GM23338 (cell line): ENCODE results near the gene MAST2. TPM values are rescaled to one million over a fixed set of nuclear protein-coding genes. Genes with fewer than 3 reads are reported as not detected.

Experiments
- ATAC-seq: fragments of 200-7000 bp; cut with Tn5 transposase; 3 replicates; pipeline ENCODE4 v1.9.1; 2020
- DNase-seq: peaks from one replicate; pipeline ENCODE4 v3.0.0-alpha.2; 2015; ENCODE audit warnings: low spot score
- H2AFZ ChIP-seq: fragments of 200-600 bp; sonication (generic); 2 replicates; pipeline ENCODE4 v1.8.0; 2016; ENCODE audit warnings: antibody characterized with exemption, mild to moderate bottlenecking, moderate library complexity
- H3F3A ChIP-seq: fragments of 200-600 bp; sonication (generic); replicated peaks from 2 replicates; pipeline ENCODE4 v1.8.0; 2017; ENCODE audit warnings: antibody characterized with exemption, mixed run types, low read depth
- H3K27ac ChIP-seq: fragments of 200-600 bp; sonication (generic); 2 replicates; pipeline ENCODE4 v1.6.1; 2016; ENCODE audit warnings: low read depth
- H3K27me3 ChIP-seq: fragments of 200-600 bp; sonication (generic); 2 replicates; pipeline ENCODE4 v1.8.0; 2016; ENCODE audit warnings: mild to moderate bottlenecking, mixed run types, moderate library complexity; ENCODE audit not compliant: insufficient read depth
- H3K36me3 ChIP-seq: fragments of 200-600 bp; sonication (generic); 2 replicates; pipeline ENCODE4 v1.8.0; 2016; ENCODE audit warnings: mild to moderate bottlenecking; ENCODE audit not compliant: insufficient read depth
- H3K4me1 ChIP-seq: fragments of 200-600 bp; sonication (generic); 2 replicates; pipeline ENCODE4 v1.8.0; 2016; ENCODE audit warnings: mild to moderate bottlenecking, moderate library complexity; ENCODE audit not compliant: insufficient read depth
- H3K4me2 ChIP-seq: fragments of 200-600 bp; sonication (generic); 2 replicates; pipeline ENCODE4 v1.7.1; 2017; ENCODE audit warnings: mixed run types
- H3K4me3 ChIP-seq: fragments of 200-600 bp; sonication (generic); 2 replicates; pipeline ENCODE4 v1.6.1; 2016; ENCODE audit warnings: mixed run types
- H3K79me2 ChIP-seq: fragments of 200-600 bp; sonication (generic); replicated peaks from 2 replicates; pipeline ENCODE4 v1.8.0; 2017; ENCODE audit warnings: mild to moderate bottlenecking; ENCODE audit not compliant: insufficient read depth
- H3K9me2 ChIP-seq: fragments of 200-600 bp; sonication (generic); 2 replicates; pipeline ENCODE4 v1.8.0; 2017; ENCODE audit not compliant: insufficient read depth
- H4K20me1 ChIP-seq: fragments of 200-600 bp; sonication (generic); replicated peaks from 2 replicates; pipeline ENCODE4 v1.8.0; 2017; ENCODE audit warnings: mild to moderate bottlenecking; ENCODE audit not compliant: insufficient read depth
- H3K27ac Mint-ChIP-seq: 2 replicates; pipeline ENCODE4 v1.8.0; 2020; ENCODE audit warnings: inconsistent platforms, mild to moderate bottlenecking, moderate library complexity, mixed read lengths
- H3K27me3 Mint-ChIP-seq: 3 replicates; pipeline ENCODE4 v1.8.0; 2022; ENCODE audit warnings: low read depth, mild to moderate bottlenecking, moderate library complexity, mixed read lengths, inconsistent platforms; ENCODE audit not compliant: insufficient read depth, poor library complexity
- H3K36me3 Mint-ChIP-seq: 3 replicates; pipeline ENCODE4 v1.8.0; 2021; ENCODE audit warnings: low read depth, mild to moderate bottlenecking, inconsistent platforms, moderate library complexity, mixed read lengths
- H3K4me1 Mint-ChIP-seq: 3 replicates; pipeline ENCODE4 v1.8.0; 2020; ENCODE audit warnings: mild to moderate bottlenecking, inconsistent platforms, mixed read lengths
- H3K4me3 Mint-ChIP-seq: 3 replicates; pipeline ENCODE4 v1.8.0; 2021; ENCODE audit warnings: moderate library complexity, mild to moderate bottlenecking, inconsistent platforms, mixed read lengths
- H3K9me3 Mint-ChIP-seq: 3 replicates; pipeline ENCODE4 v1.8.0; 2020; ENCODE audit warnings: moderate library complexity, mild to moderate bottlenecking, inconsistent platforms, mixed read lengths
- CREB1 ChIP-seq: fragments of 250-450 bp; sonication (Bioruptor Pico); IDR thresholded peaks from 2 replicates; pipeline ENCODE4 v1.5.0; 2020; ENCODE audit warnings: low read depth, mild to moderate bottlenecking, moderate library complexity
- CTCF ChIP-seq, 2 experiments: fragments of 200-600 bp in 1 of 2; sonication (generic) in 1 of 2; conservative IDR thresholded peaks; 2 replicates each; pipeline versions ENCODE4 v1.5.1 to v1.6.1; 2016 to 2017; ENCODE audit warnings: antibody characterized with exemption in 2 of 2, low read depth in 2 of 2, mild to moderate bottlenecking in 2 of 2, moderate library complexity in 1 of 2
- ETS1 ChIP-seq: IDR thresholded peaks from 2 replicates; pipeline ENCODE4 v1.6.1; 2016; ENCODE audit warnings: antibody characterized with exemption
- EZH2 ChIP-seq: fragments of 200-600 bp; sonication (generic); IDR thresholded peaks from one replicate; pipeline ENCODE4 v1.8.0; 2017; ENCODE audit warnings: antibody characterized with exemption, mild to moderate bottlenecking, low read depth; ENCODE audit not compliant: unreplicated experiment
- EZH2phosphoT487 ChIP-seq: fragments of 200-600 bp; sonication (generic); IDR thresholded peaks from one replicate; pipeline ENCODE4 v1.8.1; 2018; ENCODE audit warnings: antibody characterized with exemption; ENCODE audit not compliant: unreplicated experiment
- JUNB ChIP-seq: IDR thresholded peaks from one replicate; pipeline ENCODE4 v1.6.1; 2016; ENCODE audit warnings: antibody characterized with exemption; ENCODE audit not compliant: unreplicated experiment
- NANOG ChIP-seq: IDR thresholded peaks from 2 replicates; pipeline ENCODE4 v1.6.1; 2016; ENCODE audit warnings: antibody characterized with exemption, borderline replicate concordance
- POLR2AphosphoS5 ChIP-seq: IDR thresholded peaks from 2 replicates; pipeline ENCODE4 v1.6.1; 2016; ENCODE audit warnings: antibody characterized with exemption, low read depth
- REST ChIP-seq: IDR thresholded peaks from one replicate; pipeline ENCODE4 v1.6.1; 2018; ENCODE audit warnings: antibody characterized with exemption; ENCODE audit not compliant: unreplicated experiment
- STAT1 ChIP-seq: IDR thresholded peaks from one replicate; pipeline ENCODE4 v1.6.1; 2016; ENCODE audit warnings: antibody characterized with exemption; ENCODE audit not compliant: unreplicated experiment
- ZNF114 ChIP-seq: fragments of 250-450 bp; sonication (Bioruptor Pico); IDR thresholded peaks from 2 replicates; pipeline ENCODE4 v1.5.0; 2020; ENCODE audit warnings: mild to moderate bottlenecking, moderate library complexity
- ZNF331 ChIP-seq: fragments of 250-450 bp; sonication (Bioruptor Pico); IDR thresholded peaks from 2 replicates; pipeline ENCODE4 v1.5.0; 2020; ENCODE audit warnings: low read depth, mild to moderate bottlenecking, moderate library complexity
- ZNF462 ChIP-seq: fragments of 250-450 bp; sonication (Bioruptor Pico); IDR thresholded peaks from 2 replicates; pipeline ENCODE4 v1.5.0; 2020; ENCODE audit warnings: mild to moderate bottlenecking, moderate library complexity
- polyA plus RNA-seq: library from polyadenylated mRNA; unstranded; fragments of >200 nt; fragmentation: Nextera tagmentation; extraction: Ambion mirVana; gene quantifications from 2 replicates; pipeline ENCODE4 v1.2.1, GENCODE V29; 2016
- total RNA-seq: library from RNA; depleted of rRNA; stranded (reverse); fragments of >200 nt; shearing (Covaris generic); gene quantifications from 2 replicates; pipeline ENCODE4 v1.2.3, GENCODE V29; 2014

The MAST2 gene
- total and polyA plus RNA-seq, 2 experiments from 2014 or later, result 11.5 to 57.7 TPM

GRCh38 chr1:46080257-46080656, 276.8 kb downstream of the MAST2 start:
- no peak overlapping the region for H3K4me3 Mint-ChIP-seq
- H3K27ac ChIP-seq, result no peak overlapping the region
- H3K4me1 ChIP-seq, result no peaks in the 10 kb centered on the region
- H2AFZ ChIP-seq, result no peak overlapping the region
- H3F3A ChIP-seq, result no peaks in the 10 kb centered on the region
- no peaks in the 10 kb centered on the region for H3K27me3 Mint-ChIP-seq
- H3K79me2 ChIP-seq, result no peaks in the 10 kb centered on the region
- H3K9me2 ChIP-seq, result no peaks in the 10 kb centered on the region
- no peak overlapping the region for H3K4me3 ChIP-seq
- H3K4me2 ChIP-seq, result no peak overlapping the region
- DNase-seq (no peak), ATAC-seq (no peak)
- no peaks in the 10 kb centered on the region for H3K36me3 ChIP-seq
- H3K9me3 Mint-ChIP-seq, result no peaks in the 10 kb centered on the region
- TF ChIP-seq REST, result no peak
- TF ChIP-seq CREB1, result no peak
- TF ChIP-seq POLR2AphosphoS5, result no peak
- TF ChIP-seq ZNF331 (CRISPR knock-in tag), result no peak
- TF ChIP-seq EZH2phosphoT487, result no peak
- TF ChIP-seq ZNF114 (CRISPR knock-in tag), result no peak
- no peak for TF ChIP-seq JUNB
- TF ChIP-seq NANOG, result no peak
- no peak for TF ChIP-seq EZH2
- no peak for TF ChIP-seq CTCF (conservative IDR thresholded peaks at IDR 0.05; ENCODE audit: low read depth in 2 of 2)
- TF ChIP-seq ETS1, result no peak
- TF ChIP-seq ZNF462 (CRISPR knock-in tag), result no peak
- no peak for TF ChIP-seq STAT1
- H3K27ac Mint-ChIP-seq, result no peak overlapping the region
- no peaks in the 10 kb centered on the region for H3K4me1 Mint-ChIP-seq
- H3K27me3 ChIP-seq, result no peaks in the 10 kb centered on the region
- H3K36me3 Mint-ChIP-seq, result no peaks in the 10 kb centered on the region
- no peaks in the 10 kb centered on the region for H4K20me1 ChIP-seq
